H1 (cell line): Measurements from ENCODE around the gene IQCK. TPM values are rescaled to one million over a fixed set of nuclear protein-coding genes. Genes with fewer than 3 reads are reported as not detected.
A peak's percentile ranks its signal among the peaks of the same experiment; 100 is the strongest.

ENCODE experiments used
- CTCF ChIA-PET: fragments of 300-600 bp; sonication (Branson Sonifier 250); formaldehyde crosslinking; loops from one replicate; lab custom pipeline; 2021; ENCODE audit not compliant: partially characterized antibody; lab: Charles Lee
- POLR2A ChIA-PET: fragments of 300-600 bp; sonication (Branson Sonifier 250); formaldehyde crosslinking; loops from one replicate; lab custom pipeline; 2021; ENCODE audit warnings: inconsistent platforms; ENCODE audit not compliant: partially characterized antibody; lab: Charles Lee
- DNase-seq, 2 experiments: peaks; one replicate each; pipeline versions ENCODE4 v3.0.0 to v3.0.0-alpha.2; 2010 to 2022; ENCODE audit warnings: low spot score in 2 of 2, low read depth in 1 of 2, mixed read lengths in 1 of 2
- FAIRE-seq: peaks from 2 replicates; lab custom pipeline; 2011; peaks lifted over from hg19 to GRCh38; lab: Jason Lieb, UNC
- H2AFZ ChIP-seq: 2 replicates; pipeline ENCODE4 v1.8.1; 2012; ENCODE audit warnings: low read length, inconsistent platforms
- H2AK5ac ChIP-seq: 2 replicates; pipeline ENCODE4 v1.6.1; 2013; ENCODE audit warnings: low read depth, low read length
- H2BK120ac ChIP-seq: replicated peaks from 2 replicates; pipeline ENCODE3; 2013; ENCODE audit warnings: low read depth, low read length, inconsistent platforms
- H2BK12ac ChIP-seq: 2 replicates; pipeline ENCODE4 v1.6.1; 2013; ENCODE audit warnings: low read depth, low read length
- H2BK15ac ChIP-seq: 2 replicates; pipeline ENCODE4 v1.6.1; 2013; ENCODE audit warnings: low read length
- H2BK20ac ChIP-seq: 2 replicates; pipeline ENCODE4 v1.6.1; 2013; ENCODE audit warnings: low read length
- H2BK5ac ChIP-seq: 2 replicates; pipeline ENCODE4 v1.6.1; 2013; ENCODE audit warnings: low read depth, low read length
- H3K14ac ChIP-seq: 2 replicates; pipeline ENCODE4 v1.6.1; 2013; ENCODE audit warnings: inconsistent platforms; ENCODE audit not compliant: insufficient read length
- H3K18ac ChIP-seq: 2 replicates; pipeline ENCODE4 v1.6.1; 2013; ENCODE audit warnings: low read length; ENCODE audit errors: extremely low read depth
- H3K23ac ChIP-seq: 2 replicates; pipeline ENCODE4 v1.6.1; 2013; ENCODE audit warnings: inconsistent platforms; ENCODE audit not compliant: insufficient read length
- H3K23me2 ChIP-seq: 2 replicates; pipeline ENCODE4 v1.6.1; 2013; ENCODE audit warnings: low read depth, low read length
- H3K27ac ChIP-seq: 2 replicates; pipeline ENCODE4 v1.6.1; 2011; ENCODE audit warnings: low read depth, low read length, inconsistent platforms
- H3K27me3 ChIP-seq, 4 experiments: replicated peaks in 1 of 4; 1 replicate in 1 of 4; 2 replicates in 3 of 4; pipeline versions ENCODE4 v1.6.1 to v1.8.1; 2011 to 2013; ENCODE audit warnings: low read length in 3 of 4, mild to moderate bottlenecking in 3 of 4, inconsistent platforms in 2 of 4, mixed read lengths in 2 of 4, moderate library complexity in 1 of 4; ENCODE audit not compliant: control insufficient read depth in 3 of 4, insufficient read depth in 3 of 4; ENCODE audit errors: extremely low read depth in 1 of 4
- H3K36me3 ChIP-seq, 4 experiments: 2 replicates each; pipeline versions ENCODE4 v1.6.1 to v1.8.1; 2011 to 2013; ENCODE audit warnings: mild to moderate bottlenecking in 4 of 4, low read length in 3 of 4, moderate library complexity in 2 of 4, control low read depth in 1 of 4, inconsistent platforms in 1 of 4; ENCODE audit not compliant: insufficient read depth in 4 of 4, control insufficient read depth in 2 of 4
- H3K4ac ChIP-seq: replicated peaks from 2 replicates; pipeline ENCODE3; 2013; ENCODE audit warnings: low read length, low read depth, mixed read lengths, inconsistent platforms; ENCODE audit not compliant: insufficient read length
- H3K4me1 ChIP-seq, 4 experiments: replicated peaks in 1 of 4; 1 replicate in 1 of 4; 2 replicates in 3 of 4; pipeline versions ENCODE4 v1.6.1 to v1.8.1; 2011 to 2013; ENCODE audit warnings: low read length in 3 of 4, inconsistent platforms in 2 of 4, mixed read lengths in 1 of 4; ENCODE audit not compliant: insufficient read depth in 4 of 4, control insufficient read depth in 3 of 4
- H3K4me2 ChIP-seq, 2 experiments: 2 replicates each; pipeline versions ENCODE4 v1.6.1 to v1.8.1; 2011 to 2013; ENCODE audit warnings: low read depth in 2 of 2, low read length in 2 of 2, control low read depth in 1 of 2, inconsistent platforms in 1 of 2, mild to moderate bottlenecking in 1 of 2; ENCODE audit not compliant: insufficient read depth in 1 of 2
- H3K4me3 ChIP-seq, 4 experiments: fragments of 200-600, 300-600 bp in 1 of 4; sonication (generic), shearing (Covaris generic), sonication (Bioruptor Twin) in 1 of 4; 2 replicates each; pipeline versions ENCODE4 v1.5.1 to v1.8.1; 2011 to 2016; ENCODE audit warnings: low read length in 4 of 4, low read depth in 3 of 4, control low read depth in 2 of 4, inconsistent platforms in 2 of 4, mild to moderate bottlenecking in 2 of 4, mixed read lengths in 1 of 4, moderate library complexity in 1 of 4; ENCODE audit not compliant: insufficient read depth in 2 of 4; ENCODE audit errors: extremely low read depth in 1 of 4
- H3K56ac ChIP-seq: replicated peaks from 2 replicates; pipeline ENCODE3; 2013; ENCODE audit warnings: low read depth, mild to moderate bottlenecking, mixed read lengths, low read length, inconsistent platforms; ENCODE audit not compliant: insufficient read length
- H3K79me1 ChIP-seq: 2 replicates; pipeline ENCODE4 v1.6.1; 2013; ENCODE audit warnings: low read depth, low read length, control low read depth
- H3K79me2 ChIP-seq, 2 experiments: 2 replicates each; pipeline versions ENCODE4 v1.6.1 to v1.8.1; 2012 to 2013; ENCODE audit warnings: low read length in 2 of 2, mild to moderate bottlenecking in 2 of 2, inconsistent platforms in 1 of 2; ENCODE audit not compliant: insufficient read depth in 2 of 2, control insufficient read depth in 1 of 2
- H3K9ac ChIP-seq, 4 experiments: replicated peaks in 1 of 4; 1 replicate in 1 of 4; 2 replicates in 3 of 4; pipeline versions ENCODE4 v1.6.1 to v1.8.1; 2011 to 2013; ENCODE audit warnings: low read depth in 3 of 4, low read length in 3 of 4, control low read depth in 2 of 4, mild to moderate bottlenecking in 2 of 4, moderate library complexity in 2 of 4, inconsistent platforms in 1 of 4; ENCODE audit errors: extremely low read depth in 1 of 4
- H3K9me3 ChIP-seq, 2 experiments: 2 replicates each; pipeline versions ENCODE4 v1.6.1 to v1.8.1; 2012 to 2013; ENCODE audit warnings: mild to moderate bottlenecking in 2 of 2, moderate library complexity in 2 of 2, control low read depth in 1 of 2, inconsistent platforms in 1 of 2, low read depth in 1 of 2, low read length in 1 of 2, mixed read lengths in 1 of 2; ENCODE audit not compliant: insufficient read depth in 2 of 2
- H4K20me1 ChIP-seq, 2 experiments: replicated peaks in 1 of 2; 2 replicates each; pipeline versions ENCODE3 to v1.8.1; 2011 to 2013; ENCODE audit warnings: inconsistent platforms in 2 of 2, low read length in 2 of 2, mild to moderate bottlenecking in 1 of 2; ENCODE audit not compliant: insufficient read depth in 2 of 2, control insufficient read depth in 1 of 2
- H4K5ac ChIP-seq: 2 replicates; pipeline ENCODE4 v1.6.1; 2013; ENCODE audit warnings: low read length, low read depth, mixed read lengths, inconsistent platforms; ENCODE audit not compliant: insufficient read length
- H4K8ac ChIP-seq: 2 replicates; pipeline ENCODE4 v1.8.0; 2013; ENCODE audit warnings: mild to moderate bottlenecking, moderate library complexity, low read length, inconsistent platforms; ENCODE audit not compliant: insufficient read depth; ENCODE audit errors: extremely low read depth
- H4K91ac ChIP-seq: replicated peaks from 2 replicates; pipeline ENCODE3; 2013; ENCODE audit warnings: low read length, mixed read lengths, inconsistent platforms; ENCODE audit not compliant: insufficient read length
- CHD2 ChIP-seq: IDR thresholded peaks from 2 replicates; pipeline ENCODE4 v1.6.1; 2012; ENCODE audit warnings: low read length, improper control_type of control experiment
- E2F6 ChIP-seq: IDR thresholded peaks from 2 replicates; pipeline ENCODE4 v1.6.1; 2012; ENCODE audit warnings: inconsistent platforms
- WGBS, 2 experiments: shearing (Covaris generic) in 1 of 2; methylation state at CpG; one replicate each; pipeline versions ENCODE4 v1.1.6 to v1.1.7; 2013 to 2015; ENCODE audit warnings: low lambda C conversion rate in 2 of 2, mixed read lengths in 2 of 2, inconsistent platforms in 1 of 2, low coverage in 1 of 2, missing lambda C conversion rate in 1 of 2; ENCODE audit not compliant: insufficient replicate concordance in 2 of 2, insufficient coverage in 1 of 2, insufficient read length in 1 of 2; ENCODE audit errors: extremely low coverage in 1 of 2, missing lambda C conversion rate in 1 of 2; 5-methylcytosine and 5-hydroxymethylcytosine counted together
- polyA plus RNA-seq, 7 experiments: library from polyadenylated mRNA; depleted of rRNA in 3 of 7; stranded (reverse) in 5 of 7; unstranded in 2 of 7; fragments of >200 nt in 5 of 7; fragments of 200-250 nt in 2 of 7; gene quantifications; 1 replicate in 5 of 7; 2 replicates in 1 of 7; 4 replicates in 1 of 7; pipeline versions ENCODE4 v1.2.1 to v1.2.3, GENCODE V29; 2011 to 2013; ENCODE audit warnings: missing spikeins in 2 of 7, mixed read lengths in 2 of 7
- total RNA-seq: library from RNA; stranded (reverse); fragmentation: NEBNext Ultra II Directional; extraction: Animal tissue kit (Norgen Biotek cat#: 25700); gene quantifications from 2 replicates; pipeline ENCODE4 v1.2.1, GENCODE V29; 2021

Gene IQCK
- total and polyA plus RNA-seq, 2 of the 8 experiments (the other 6 are each of a cell fraction or from before 2014, with no cell fraction given) = 6.2 to 9.3 TPM

GRCh38 chr16:19885451-19886072 is 167.5 kb downstream of the IQCK start:
- H3K18ac ChIP-seq = peak overlapping the region; percentile 68; the same call in 1 of the 2 replicates
- peaks cover 2% of the 10 kb centered on the region in 2 experiments for H4K20me1 ChIP-seq
- peaks cover 7 to 33% of the 10 kb centered on the region in 2 experiments for H3K79me2 ChIP-seq
- FAIRE-seq (no peak), DNase-seq (peak in 1 of 2 experiments; percentile 68)
- peaks cover 6% of the 10 kb centered on the region; the same call in 1 of the 2 replicates for H3K79me1 ChIP-seq
- peak overlapping the region in 1 of 2 experiments; percentile 97; a peak in 2 of 4 replicates for H3K4me2 ChIP-seq
- no peak overlapping the region; the same call in 1 of the 2 replicates for H2AFZ ChIP-seq
- peak overlapping the region; percentile 91 for H2AK5ac ChIP-seq
- POLR2A ChIA-PET = interaction anchor here (1.4 to 2.2 kb wide), 4 partner anchors 28 to 329 kb away, joined by 3 to 8 read pairs (median 6); partner anchors contain the start of genes IQCK and KNOP1
- H4K91ac ChIP-seq = peak overlapping the region; percentile 17
- peaks cover 0 to 10% (median 2%) of the 10 kb centered on the region in 4 experiments; a peak in 2 of 8 replicates for H3K36me3 ChIP-seq
- H2BK12ac ChIP-seq = peak overlapping the region; percentile 98
- H3K14ac ChIP-seq = no peak overlapping the region
- H3K23ac ChIP-seq = no peak overlapping the region
- H3K9ac ChIP-seq = no peak overlapping the region
- H2BK5ac ChIP-seq = peak overlapping the region; percentile 54; the same call in 1 of the 2 replicates
- H3K4ac ChIP-seq = peak overlapping the region; percentile 3
- CTCF ChIA-PET = interaction anchor here (0.7 to 4.9 kb wide), 10 partner anchors 9 to 457 kb away, joined by 3 to 57 read pairs (median 4); no protein-coding TSS in a partner anchor
- H4K8ac ChIP-seq = no peak overlapping the region
- H3K4me1 ChIP-seq = peaks cover 3 to 16% (median 15%) of the 10 kb centered on the region in 4 experiments
- peak overlapping the region in 1 of 4 experiments; percentile 59; a peak in 1 of 8 replicates for H3K4me3 ChIP-seq
- no peak overlapping the region for H2BK120ac ChIP-seq
- H3K9me3 ChIP-seq = no peaks in the 10 kb centered on the region
- no peak overlapping the region for H3K27ac ChIP-seq
- H3K27me3 ChIP-seq = peaks cover 0 to 11% (median 7%) of the 10 kb centered on the region in 4 experiments; a peak in 5 of 7 replicates
- peaks cover 13% of the 10 kb centered on the region; the same call in 1 of the 2 replicates for H3K23me2 ChIP-seq
- H2BK20ac ChIP-seq = peak overlapping the region; percentile 73
- no peak overlapping the region for H3K56ac ChIP-seq
- H4K5ac ChIP-seq = no peak overlapping the region
- H2BK15ac ChIP-seq = peak overlapping the region; percentile 84; the same call in 1 of the 2 replicates
- WGBS, 2 experiments = 90% methylated on average over 37 of the region's 41 CpGs; no CpG with 5 or more reads in 1 of the 2 experiments
- no peak for TF ChIP-seq E2F6
- no peak for TF ChIP-seq CHD2
